HG02884 (cell line): Measurements from ENCODE around the gene POLR1D.

ENCODE experiments used
- ATAC-seq: cut with Tn5 transposase; IDR thresholded peaks from one replicate; pipeline ENCODE4 v1.9.1; 2021; ENCODE audit warnings: mild to moderate bottlenecking, moderate library complexity; ENCODE audit not compliant: unreplicated experiment

POLR1D gene

GRCh38 chr13:27670861-27671260 lies 49.2 kb downstream of the POLR1D start:
- no peak for ATAC-seq

GRCh38 chr13:27672025-27672424 lies 50.3 kb downstream of the POLR1D start:
- ATAC-seq, result no peak
